GM12878 (cell line): ENCODE results near the gene RPL18. TPM values are rescaled to one million over a fixed set of nuclear protein-coding genes. Genes with fewer than 3 reads are reported as not detected.

ENCODE experiments used
- BACH1 ChIP-seq: fragments of 450-650 bp; IDR thresholded peaks from 2 replicates; pipeline ENCODE4 v1.6.1; 2017; ENCODE audit warnings: mild to moderate bottlenecking, borderline replicate concordance
- BRCA1 ChIP-seq: IDR thresholded peaks from 2 replicates; pipeline ENCODE4 v1.6.1; 2011; ENCODE audit warnings: low read depth, low read length, improper control_type of control experiment
- NFIC ChIP-seq: IDR thresholded peaks from 2 replicates; pipeline ENCODE4 v1.6.1; 2012; ENCODE audit warnings: low read depth, mild to moderate bottlenecking, inconsistent platforms, low read length, moderate library complexity
- NFXL1 ChIP-seq: fragments of 450-650 bp; IDR thresholded peaks from 2 replicates; pipeline ENCODE4 v1.6.1; 2017; ENCODE audit warnings: antibody characterized with exemption, mild to moderate bottlenecking, borderline replicate concordance
- NKRF ChIP-seq: fragments of 450-650 bp; conservative IDR thresholded peaks from 2 replicates; pipeline ENCODE4 v1.6.1; 2017; ENCODE audit warnings: mild to moderate bottlenecking, moderate library complexity
- NR2F1 ChIP-seq: fragments of 450-650 bp; conservative IDR thresholded peaks from 2 replicates; pipeline ENCODE4 v1.6.1; 2017; ENCODE audit warnings: mild to moderate bottlenecking
- RUNX3 ChIP-seq: IDR thresholded peaks from 2 replicates; pipeline ENCODE4 v1.6.1; 2012; ENCODE audit warnings: low read length, inconsistent platforms
- TCF7 ChIP-seq: IDR thresholded peaks from 2 replicates; pipeline ENCODE4 v1.6.1; 2014; ENCODE audit warnings: antibody characterized with exemption, borderline replicate concordance
- ZBTB33 ChIP-seq: fragments of 450-650 bp; IDR thresholded peaks from 2 replicates; pipeline ENCODE4 v1.6.1; 2017; ENCODE audit warnings: mild to moderate bottlenecking
- polyA plus RNA-seq, 11 experiments: library from polyadenylated mRNA; depleted of rRNA in 4 of 11; unstranded in 6 of 11; stranded (reverse) in 5 of 11; fragments of >200 nt; fragmentation: Nextera tagmentation in 4 of 11; fragmentation: Illumina TruSeq in 1 of 11; extraction: Ambion mirVana in 4 of 11; extraction: Trizol in 1 of 11; gene quantifications; 1 replicate in 1 of 11; 2 replicates in 10 of 11; pipeline versions ENCODE4 v1.2.1 to v1.2.3, GENCODE V29; 2011 to 2016; ENCODE audit warnings: inconsistent platforms in 2 of 11, missing spikeins in 2 of 11, low read depth in 1 of 11
- total RNA-seq, 4 experiments: library from RNA; depleted of rRNA in 3 of 4; stranded (reverse); fragments of >200 nt in 3 of 4; fragmentation: Illumina TruSeq in 1 of 4; extraction: Trizol in 1 of 4; gene quantifications; 2 replicates each; pipeline versions ENCODE4 v1.2.1 to v1.2.3, GENCODE V29; 2013 to 2021

Gene RPL18
- total and polyA plus RNA-seq, 10 of the 15 experiments (the other 5 are each of a cell fraction or from before 2014, with no cell fraction given), result 393 to 4,267 (median 2,019) TPM

- peak; percentile 71 for TF ChIP-seq NKRF
- TF ChIP-seq BRCA1, result no peak
- no peak for TF ChIP-seq ZBTB33
- peak; percentile 55 for TF ChIP-seq BACH1
- TF ChIP-seq RUNX3, result no peak
- TF ChIP-seq NFXL1, result peak; percentile 79; the same call in 1 of the 2 replicates
- TF ChIP-seq NR2F1, result peak; percentile 59; the same call in 1 of the 2 replicates
- no peak for TF ChIP-seq TCF7
- no peak for TF ChIP-seq NFIC
Observed at GRCh38 chr19:48635263-48635965, 16.4 kb upstream of the RPL18 start (continued).
